Left lung (tissue), 10 donors: Measurements from ENCODE around the gene PYY. TPM values are rescaled to one million over a fixed set of nuclear protein-coding genes. Genes with fewer than 3 reads are reported as not detected.
"Not testable (repeated sequence)": the region's sequence is repeated elsewhere in the genome, so short reads cannot be mapped to it uniquely, and the experiment has no call there.

Experiments
- ATAC-seq: fragments of 200-7000 bp; cut with Tn5 transposase; one replicate; pipeline ENCODE4 v1.9.1; 2020; ENCODE audit warnings: moderate library complexity
- DNase-seq, 4 donors: peaks; one replicate each; pipeline ENCODE4 v3.0.0-alpha.2; 2013 to 2020
- H3K27ac ChIP-seq, 2 donors: fragments of 200-600 bp; sonication (generic) in 1 of 2; one replicate each; pipeline versions ENCODE4 v1.5.0 to v1.8.0; 2020 to 2021
- H3K27me3 ChIP-seq, 2 donors: fragments of 200-600 bp; sonication (generic) in 1 of 2; one replicate each; pipeline versions ENCODE4 v1.5.0 to v1.8.0; 2020 to 2021
- H3K36me3 ChIP-seq, 2 donors: fragments of 200-600 bp; sonication (generic) in 1 of 2; one replicate each; pipeline versions ENCODE4 v1.5.0 to v1.8.0; 2020 to 2021
- H3K4me1 ChIP-seq, 2 donors: fragments of 200-600 bp; one replicate each; pipeline ENCODE4 v1.8.0; 2021
- H3K4me3 ChIP-seq, 2 donors: fragments of 200-600 bp; sonication (generic) in 1 of 2; one replicate each; pipeline versions ENCODE4 v1.5.0 to v1.8.0; 2020 to 2021; ENCODE audit warnings: mild to moderate bottlenecking in 1 of 2
- H3K9me3 ChIP-seq, 2 donors: fragments of 200-600 bp; sonication (generic) in 1 of 2; one replicate each; pipeline versions ENCODE4 v1.5.0 to v1.8.0; 2020 to 2021
- CTCF ChIP-seq, 2 donors: fragments of 200-600 bp; sonication (generic) in 1 of 2; IDR thresholded peaks; one replicate each; pipeline versions ENCODE4 v1.5.0 to v1.8.0; 2021; ENCODE audit warnings: antibody characterized with exemption in 2 of 2
- intact Hi-C, 2 donors: fragments of 100-400 bp; cut with DNase I; formaldehyde crosslinking; loops; one replicate each; pipeline versions ENCODE4 v1.11.2 to v1.14.2; 2022
- polyA plus RNA-seq, 6 donors: library from polyadenylated mRNA; unstranded; fragments of 120-200 nt; gene quantifications; one replicate each; pipeline ENCODE4 v1.2.1, GENCODE V29; 2013; ENCODE audit not compliant: insufficient read length in 6 of 6
- total RNA-seq, 2 donors: library from RNA; stranded (reverse); fragmentation: NEBNext Ultra II Directional; extraction: Animal tissue kit (Norgen Biotek cat#: 25700); gene quantifications; one replicate each; pipeline ENCODE4 v1.2.1, GENCODE V29; 2021
- donor health status: DM: no; HTN: yes; CAD: no.
- donor health status: DM: no; HTN: no; CAD: no.

PYY gene
- total and polyA plus RNA-seq, 8 donors, result 0.21 to 0.68 (median 0.43) TPM; not detected in 4

GRCh38 chr17:43939886-43940285 is 13.9 kb downstream of the PYY start:
- intact Hi-C loops, result loop anchor here in 1 of 2 donors (10.0 kb wide), 1 partner anchor 225 kb away; no protein-coding TSS in a partner anchor
- no peaks in the 10 kb centered on the region for H3K36me3 ChIP-seq
- peaks cover 0 to 14% of the 10 kb centered on the region in 2 donors for H3K4me1 ChIP-seq
- TF ChIP-seq CTCF (IDR thresholded peaks at IDR 0.05), result no peak
- H3K27me3 ChIP-seq, result peaks cover 11 to 49% of the 10 kb centered on the region in 2 donors
- H3K4me3 ChIP-seq, result no peak overlapping the region
- ATAC-seq (no peak), DNase-seq (no peak)
- no peaks in the 10 kb centered on the region for H3K9me3 ChIP-seq
- H3K27ac ChIP-seq, result no peak overlapping the region

GRCh38 chr17:43939452-43939851 is 14.3 kb downstream of the PYY start:
- peaks cover 11 to 49% of the 10 kb centered on the region in 2 donors for H3K27me3 ChIP-seq
- H3K36me3 ChIP-seq, H3K4me3 ChIP-seq, H3K9me3 ChIP-seq, intact Hi-C loops, H3K27ac ChIP-seq, DNase-seq, ATAC-seq: not testable (repeated sequence)
- peaks cover 0 to 14% of the 10 kb centered on the region in 2 donors for H3K4me1 ChIP-seq

- Histone ChIP-seq H3K36me3 (no peaks in the 10 kb centered on the region), H3K4me3 (no peak overlapping the region), H3K27ac (no peak overlapping the region), H3K9me3 (no peaks in the 10 kb centered on the region), H3K27me3 (peaks cover 11 to 52% of the 10 kb centered on the region in 2 donors), H3K4me1 (peaks cover 0 to 9% of the 10 kb centered on the region in 2 donors)
- ATAC-seq, result no peak
- no peak for TF ChIP-seq CTCF (IDR thresholded peaks at IDR 0.05)
- no peak for DNase-seq
- intact Hi-C loops, result no loop called here
These were observed 14.9 kb downstream of the PYY start for GRCh38 chr17:43938838-43939182.

GRCh38 chr17:43936434-43936833 is 17.3 kb downstream of the PYY start:
- no peak for TF ChIP-seq CTCF (IDR thresholded peaks at IDR 0.05)
- Histone ChIP-seq H3K4me1 (peaks cover 0 to 8% of the 10 kb centered on the region in 2 donors), H3K9me3 (no peaks in the 10 kb centered on the region), H3K4me3 (no peak overlapping the region), H3K27me3 (peaks cover 11 to 59% of the 10 kb centered on the region in 2 donors), H3K27ac (no peak overlapping the region), H3K36me3 (no peaks in the 10 kb centered on the region)
- no peak for ATAC-seq
- no peak for DNase-seq
- intact Hi-C loops, result no loop called here

GRCh38 chr17:43935926-43936261 is 17.8 kb downstream of the PYY start:
- H3K4me1 ChIP-seq, result peaks cover 0 to 8% of the 10 kb centered on the region in 2 donors
- H3K4me3 ChIP-seq, result no peak overlapping the region
- H3K27me3 ChIP-seq, result peaks cover 11 to 59% of the 10 kb centered on the region in 2 donors
- ATAC-seq (no peak), DNase-seq (no peak)
- H3K27ac ChIP-seq, result no peak overlapping the region
- no peaks in the 10 kb centered on the region for H3K36me3 ChIP-seq
- intact Hi-C loops, result no loop called here
- no peak for TF ChIP-seq CTCF (IDR thresholded peaks at IDR 0.05)
- H3K9me3 ChIP-seq, result no peaks in the 10 kb centered on the region

GRCh38 chr17:43935204-43935925 is 18.4 kb downstream of the PYY start:
- H3K36me3 ChIP-seq, result no peaks in the 10 kb centered on the region
- H3K4me1 ChIP-seq, result peaks cover 0 to 8% of the 10 kb centered on the region in 2 donors
- DNase-seq, result no peak
- H3K4me3 ChIP-seq, result no peak overlapping the region
- no peak for ATAC-seq
- intact Hi-C loops, result no loop called here
- no peaks in the 10 kb centered on the region for H3K9me3 ChIP-seq
- no peak for TF ChIP-seq CTCF (IDR thresholded peaks at IDR 0.05)
- peaks cover 11 to 58% of the 10 kb centered on the region in 2 donors for H3K27me3 ChIP-seq
- H3K27ac ChIP-seq, result no peak overlapping the region
